ENCODE measurements around the gene CPXM2.
"Not testable (repeated sequence)": the region's sequence is repeated elsewhere in the genome, so short reads cannot be mapped to it uniquely, and the experiment has no call there.

CPXM2 gene

GRCh38 chr10:123736917-123737316 is 154.7 kb downstream of the CPXM2 start:
- DNase-seq = not testable (repeated sequence)

- DNase-seq = no peak
Measured at GRCh38 chr10:123729523-123729922, 162.1 kb downstream of the CPXM2 start.

- no peak for DNase-seq
Measured at GRCh38 chr10:123726836-123727235, 164.8 kb downstream of the CPXM2 start.

GRCh38 chr10:123726381-123726780 is 165.2 kb downstream of the CPXM2 start:
- DNase-seq = no peak

- no peak for DNase-seq
Measured at GRCh38 chr10:123724747-123725146, 166.9 kb downstream of the CPXM2 start.

- DNase-seq = no peak
Measured at GRCh38 chr10:123722351-123722750, 169.3 kb downstream of the CPXM2 start.

GRCh38 chr10:123721441-123722049 is 170.1 kb downstream of the CPXM2 start:
- no peak for DNase-seq

- DNase-seq = no peak
Measured at GRCh38 chr10:123720536-123720935, 171.1 kb downstream of the CPXM2 start.

GRCh38 chr10:123718544-123719060 is 173.0 kb downstream of the CPXM2 start:
- no peak for DNase-seq

GRCh38 chr10:123717336-123717735 is 174.3 kb downstream of the CPXM2 start:
- no peak for DNase-seq

GRCh38 chr10:123715546-123715945 is 176.1 kb downstream of the CPXM2 start:
- DNase-seq = no peak

- no peak for DNase-seq
Measured at GRCh38 chr10:123706236-123706635, 185.4 kb downstream of the CPXM2 start.

- no peak for DNase-seq
Measured at GRCh38 chr10:123704812-123705211, 186.8 kb downstream of the CPXM2 start.

GRCh38 chr10:123704076-123704475 is 187.5 kb downstream of the CPXM2 start:
- no peak for DNase-seq

GRCh38 chr10:123703195-123703790 is 188.3 kb downstream of the CPXM2 start:
- DNase-seq = no peak
